CD4-positive, alpha-beta T cell treated with Interferon alpha-2 for 1 hour (primary cell): Measurements from ENCODE around the gene KCNMA1.
"Not testable (repeated sequence)": the region's sequence is repeated elsewhere in the genome, so short reads cannot be mapped to it uniquely, and the experiment has no call there.

Source experiments
- DNase-seq, 2 donors: peaks; one replicate each; pipeline ENCODE4 v3.0.0-alpha.2; 2020 to 2022

KCNMA1 gene

GRCh38 chr10:77661674-77662073, 24.1 kb upstream of the KCNMA1 start:
- no peak for DNase-seq

- no peak for DNase-seq
These were observed 23.5 kb upstream of the KCNMA1 start for GRCh38 chr10:77661100-77661499.

GRCh38 chr10:77659046-77659670, 21.6 kb upstream of the KCNMA1 start:
- DNase-seq, result not testable (repeated sequence)

- DNase-seq, result no peak
These were observed 15.6 kb upstream of the KCNMA1 start for GRCh38 chr10:77653210-77653609.

DNA sequence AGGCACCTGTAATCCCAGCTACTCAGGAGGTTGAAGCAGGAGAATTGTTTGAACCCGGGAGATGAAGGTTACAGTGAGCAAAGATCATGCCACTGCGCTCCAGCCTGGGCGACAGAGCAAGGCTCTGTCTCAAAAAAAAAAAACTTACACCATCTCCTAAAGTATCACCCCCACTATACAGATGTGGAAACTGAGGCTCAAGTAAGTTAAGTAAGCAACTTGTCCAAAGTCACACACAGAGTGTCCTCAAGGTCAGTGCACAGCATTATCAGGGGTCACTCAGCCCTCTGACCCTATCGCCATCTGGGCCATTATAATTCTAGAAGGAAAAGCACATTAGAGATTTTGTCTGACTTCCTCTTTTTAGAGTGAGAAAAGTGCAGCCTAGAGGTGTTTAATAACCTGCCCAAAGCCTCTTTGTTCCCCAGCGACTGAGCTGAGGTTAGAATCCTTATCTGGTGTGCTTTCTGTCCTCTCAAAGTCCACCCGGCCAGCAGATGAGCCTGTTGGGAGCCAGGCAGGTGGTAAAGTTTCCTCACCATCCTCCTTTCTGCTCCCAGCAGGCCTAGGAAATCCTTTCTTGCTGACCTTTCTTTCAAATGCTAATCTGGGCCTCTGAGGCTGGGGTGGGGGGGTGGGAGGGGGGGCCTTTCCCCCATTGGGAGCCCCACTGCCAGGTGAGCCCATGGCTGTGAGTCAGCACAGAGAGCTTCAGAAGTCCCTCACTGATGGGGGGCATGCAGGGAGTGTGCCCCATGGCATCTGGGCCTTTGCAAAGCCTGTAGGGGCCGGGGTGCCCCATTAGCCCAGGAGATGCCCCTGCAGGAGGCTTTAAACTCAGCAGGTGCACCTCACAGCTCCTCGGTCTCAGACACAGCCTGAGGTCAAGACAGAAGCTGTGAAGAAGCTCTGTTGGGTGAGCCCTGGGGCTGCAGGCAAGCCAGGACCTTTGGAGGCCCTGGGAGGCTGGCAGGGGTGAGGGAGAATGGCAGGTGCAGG, 12.0 kb upstream of the KCNMA1 start:
- DNase-seq, result no peak

DNA sequence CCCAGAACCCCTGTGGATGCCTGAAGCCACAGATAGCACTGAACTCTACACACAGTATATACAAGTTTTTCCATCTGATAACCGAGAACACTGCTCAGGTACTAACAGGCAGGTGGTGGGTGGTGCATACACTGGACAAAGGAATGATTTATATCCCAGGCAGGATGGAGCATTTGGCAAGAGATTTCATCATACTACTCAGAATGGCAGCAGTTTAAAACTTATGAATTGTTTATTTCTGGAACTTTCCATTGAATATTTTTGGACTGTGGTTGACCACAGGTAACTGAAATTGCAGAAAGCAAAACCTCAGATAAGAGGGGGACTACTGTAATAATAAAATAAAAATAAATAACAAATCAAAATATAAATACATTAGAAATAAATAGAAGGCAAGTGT, 10.9 kb upstream of the KCNMA1 start:
- DNase-seq, result no peak

DNA sequence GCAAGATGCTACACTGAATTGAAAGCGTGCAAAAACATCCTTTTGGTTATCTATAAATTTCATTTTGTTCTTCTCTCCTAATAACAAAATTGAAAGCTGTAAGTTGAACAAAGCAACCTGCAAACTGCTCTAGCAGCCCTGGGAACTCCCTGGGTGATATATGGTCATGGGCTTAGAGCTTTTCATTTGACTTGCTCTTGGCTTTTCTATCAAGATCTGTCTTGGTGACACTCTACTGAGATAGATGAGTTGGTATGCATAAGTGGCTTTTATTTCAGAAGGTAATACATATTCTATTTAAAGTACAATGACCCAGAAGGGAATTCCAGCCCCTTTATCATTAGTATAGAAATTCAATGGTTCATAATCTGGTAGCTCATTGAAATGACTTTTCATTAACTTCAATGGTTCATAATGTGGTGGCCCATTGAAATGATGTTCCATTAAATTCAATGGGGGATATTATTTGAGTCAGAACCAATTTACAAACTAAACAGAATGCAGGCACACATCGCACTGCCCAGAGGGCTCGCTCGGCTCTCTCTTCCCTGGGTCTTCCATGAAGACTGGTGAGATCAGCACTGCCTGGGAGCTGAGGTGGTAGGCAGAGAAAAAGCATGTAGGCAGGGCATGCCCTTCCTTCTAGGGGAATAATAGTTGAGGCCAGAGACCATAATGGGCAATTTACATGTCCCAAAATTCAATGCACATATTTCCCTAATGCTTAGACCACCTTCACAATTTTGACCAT, 10.1 kb upstream of the KCNMA1 start:
- no peak for DNase-seq

DNA sequence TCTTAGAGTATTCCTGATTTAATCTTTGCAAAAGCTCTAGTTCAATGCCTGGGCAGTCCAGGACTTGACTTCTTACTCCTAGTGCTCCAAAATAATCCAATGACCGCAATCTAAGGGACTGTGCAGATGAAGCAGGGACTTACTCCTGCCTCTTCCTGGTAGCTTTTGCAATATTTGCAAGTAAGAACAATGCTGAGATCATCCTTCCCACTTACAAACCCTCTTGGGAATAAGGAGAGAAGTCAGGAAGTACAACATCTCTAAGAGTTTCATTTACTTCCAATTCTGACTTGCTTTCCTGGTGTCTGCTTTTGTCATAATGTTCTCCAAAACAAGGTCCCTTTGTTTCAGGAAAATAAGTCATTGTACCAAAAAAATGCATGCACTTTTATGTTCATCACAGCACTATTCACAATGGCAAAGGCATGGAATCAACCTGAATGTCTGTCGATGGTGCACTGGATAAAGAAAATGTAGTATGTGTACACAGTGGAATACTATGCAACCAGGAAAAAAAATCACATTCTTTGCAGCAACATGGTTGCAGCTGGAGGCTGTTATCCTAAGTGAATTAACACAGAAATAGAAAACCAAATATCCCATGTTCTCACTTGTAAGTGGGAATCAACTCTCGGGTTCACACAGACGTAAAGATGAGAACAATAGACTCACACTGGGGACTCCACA, 7.1 kb upstream of the KCNMA1 start:
- DNase-seq, result no peak

DNA sequence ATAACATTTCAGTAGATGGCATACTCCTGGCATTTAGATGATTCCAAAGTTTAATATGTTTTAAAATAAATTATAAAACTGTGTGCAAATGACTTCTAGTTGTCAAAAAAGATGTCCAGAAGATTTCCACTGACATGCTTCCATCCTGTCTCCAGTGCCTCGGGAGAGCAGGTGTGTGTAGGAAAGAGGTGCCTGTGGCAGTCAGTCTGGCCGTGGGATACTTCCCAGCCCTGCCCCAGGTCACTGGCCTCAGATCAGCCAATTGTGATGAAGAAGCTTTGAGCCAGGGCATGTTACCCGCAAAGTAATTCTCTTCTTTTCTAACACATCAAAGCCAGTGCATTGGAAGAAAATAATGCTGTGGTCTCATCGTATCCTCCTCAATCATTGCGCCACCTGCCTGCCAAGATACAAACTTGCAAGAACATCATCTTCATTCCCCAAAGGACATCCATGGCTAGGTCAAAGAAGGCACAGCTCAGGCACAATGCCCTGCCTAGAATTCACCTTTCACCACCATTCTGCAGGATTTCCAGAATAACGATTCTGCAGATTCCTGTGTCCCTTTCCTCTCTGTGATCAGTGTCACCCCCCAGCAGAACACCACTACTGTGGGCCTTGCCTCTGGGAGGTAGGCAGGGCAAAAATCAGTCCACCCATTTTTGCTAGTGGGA, 6.3 kb upstream of the KCNMA1 start:
- DNase-seq, result peak in 1 of 2 donors; percentile 15

GRCh38 chr10:77641788-77642397, 4.3 kb upstream of the KCNMA1 start:
- DNase-seq, result peak; percentile 34 to 53

DNA sequence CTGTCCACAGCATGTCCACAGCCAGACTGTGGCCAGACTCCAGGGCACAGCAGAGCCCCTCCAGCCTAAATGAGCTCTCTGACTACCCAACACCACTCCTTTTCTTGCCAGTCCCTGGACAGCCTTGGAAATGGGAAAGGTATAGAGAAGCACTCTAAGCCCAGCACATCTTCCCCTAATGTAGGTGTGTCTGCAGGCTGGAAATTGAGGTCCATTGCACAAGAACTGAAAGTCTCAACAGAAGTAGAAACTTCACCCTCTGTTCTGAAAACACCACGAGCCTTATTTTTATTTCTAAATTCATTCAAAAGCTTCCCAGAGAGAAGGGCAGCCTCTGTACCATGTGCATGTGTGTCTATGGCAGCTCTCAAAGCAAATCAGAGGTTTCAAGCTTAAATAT, 3.7 kb upstream of the KCNMA1 start:
- no peak for DNase-seq

- no peak for DNase-seq
These were observed 2.6 kb upstream of the KCNMA1 start for GRCh38 chr10:77640167-77640566.

- no peak for DNase-seq
These were observed 2.1 kb upstream of the KCNMA1 start for GRCh38 chr10:77639756-77640155.

DNA sequence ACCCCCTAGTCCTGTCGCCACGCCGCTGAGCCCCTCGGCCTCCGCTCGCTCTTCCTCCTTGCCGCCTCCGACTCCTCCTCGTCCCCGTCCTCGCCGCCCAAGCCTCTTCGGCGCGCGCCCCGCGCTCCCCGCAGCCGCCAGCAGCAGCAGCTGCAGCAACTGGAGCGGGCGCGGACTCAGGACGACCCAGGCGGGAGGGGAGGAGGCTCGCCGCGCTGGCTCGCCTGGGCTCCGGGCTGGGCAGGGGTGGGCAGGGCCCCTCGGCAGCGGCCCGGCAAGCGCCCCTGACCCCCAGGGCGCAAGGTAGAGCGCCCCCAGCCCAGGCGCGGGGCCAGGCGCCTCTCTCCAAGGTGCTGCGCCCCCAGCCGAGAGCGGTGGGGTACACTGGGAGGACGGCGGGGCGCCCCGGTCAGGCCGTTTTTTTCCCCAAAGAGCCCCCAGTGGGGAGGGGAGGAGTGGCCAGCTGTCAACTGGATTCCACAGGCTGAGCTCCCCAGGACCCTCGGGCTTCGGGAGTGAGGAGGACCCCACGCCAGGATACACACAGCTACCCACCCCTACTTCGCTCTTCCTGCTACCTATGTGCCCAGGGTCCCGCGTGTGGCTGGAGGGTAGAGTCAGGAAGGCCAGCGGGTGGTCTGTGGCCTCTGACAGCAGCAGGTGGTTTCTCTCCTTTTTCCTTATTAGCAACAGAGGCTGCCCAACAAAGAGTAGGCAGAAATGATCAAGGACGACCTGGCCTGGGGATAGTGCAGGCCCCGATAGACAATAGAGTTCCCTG, 903 bp upstream of the KCNMA1 start:
- DNase-seq, result no peak

DNA sequence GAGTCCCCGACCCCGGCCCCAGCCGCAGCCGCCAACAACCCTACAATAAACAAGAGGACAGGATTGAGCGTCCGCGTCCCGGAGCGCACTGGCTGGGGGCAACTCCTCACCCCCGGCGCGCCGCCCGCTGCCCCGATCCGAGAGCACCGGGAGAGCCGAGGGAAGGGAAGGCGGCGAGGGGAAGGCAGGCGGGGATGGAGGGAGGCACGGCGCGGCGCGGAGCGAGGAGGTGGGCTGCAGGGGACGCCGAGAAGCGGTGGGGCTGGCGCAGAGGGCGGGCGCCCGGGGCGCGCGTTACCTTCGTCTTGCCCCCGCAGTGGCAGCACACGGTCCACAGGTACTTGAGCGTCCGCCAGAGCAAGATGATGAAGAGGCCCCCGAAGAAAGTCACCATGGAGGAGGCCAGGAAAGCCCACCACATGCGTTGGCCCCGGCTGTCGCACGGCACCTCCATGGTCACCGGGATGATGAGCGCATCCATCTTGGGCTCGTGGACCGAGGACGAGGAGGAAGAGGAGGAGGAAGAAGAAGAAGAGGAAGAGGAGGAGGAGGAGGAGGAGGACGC, 559 bp downstream of the KCNMA1 start:
- DNase-seq, result no peak

GRCh38 chr10:77636282-77636966, 1.2 kb downstream of the KCNMA1 start:
- no peak for DNase-seq

DNA sequence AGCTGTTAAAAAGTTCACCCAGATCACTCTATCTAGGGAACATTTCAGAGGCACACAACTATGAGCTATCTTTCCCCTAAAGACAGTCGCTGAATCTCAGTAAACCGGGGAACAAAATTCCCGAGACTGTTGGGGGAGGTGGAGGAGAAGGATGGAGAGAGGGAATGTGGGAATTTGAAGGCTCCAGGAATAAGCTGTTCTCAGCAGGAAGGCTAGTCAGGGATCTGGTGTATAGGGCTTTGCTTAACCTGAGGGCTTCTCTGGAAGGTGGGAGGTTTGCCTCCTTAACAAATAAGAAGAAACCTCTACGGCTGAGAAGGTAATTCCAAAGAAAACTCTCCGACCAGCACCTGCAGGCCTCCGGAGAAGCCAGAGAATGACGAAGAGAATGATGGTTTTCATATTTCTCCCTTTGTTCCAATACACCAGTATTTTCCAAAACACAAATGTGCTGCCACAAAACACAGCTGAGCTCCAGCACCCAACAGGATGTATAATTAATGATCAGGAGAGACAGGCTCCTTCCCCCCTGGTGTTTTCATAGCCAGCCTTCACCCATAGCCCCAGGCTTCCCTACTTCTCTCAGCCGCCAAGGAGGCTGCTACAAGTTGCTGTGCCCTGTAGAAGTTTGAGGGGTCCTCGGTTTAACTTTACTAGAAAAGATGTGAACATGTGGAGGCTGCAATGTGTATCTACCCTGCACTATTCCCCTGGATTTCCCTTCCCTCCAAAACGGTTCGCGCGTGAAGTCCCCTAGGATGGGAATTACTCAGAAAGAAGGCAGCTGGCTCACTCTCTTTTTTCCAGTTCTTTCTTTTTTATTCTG, 2.0 kb downstream of the KCNMA1 start:
- DNase-seq, result no peak

DNA sequence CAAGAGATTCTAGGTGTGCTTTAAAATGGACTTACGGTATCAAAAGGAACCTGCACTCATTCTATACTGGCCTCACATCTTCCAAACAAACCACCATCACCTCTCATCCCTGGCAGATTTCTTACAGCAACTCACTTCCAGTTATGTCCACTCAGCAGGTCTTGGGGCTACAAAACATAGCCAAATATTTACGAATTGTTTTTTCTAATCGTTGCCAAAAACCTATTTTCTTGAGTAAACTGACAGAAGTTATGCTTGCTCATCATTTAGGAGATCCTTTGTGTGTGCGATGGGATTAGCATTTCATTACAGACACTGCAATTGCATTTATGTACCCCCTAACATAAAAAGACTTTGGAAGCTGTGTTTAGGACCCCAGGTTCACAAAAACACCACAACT, 2.7 kb downstream of the KCNMA1 start:
- no peak for DNase-seq

GRCh38 chr10:77633376-77633775, 4.2 kb downstream of the KCNMA1 start:
- no peak for DNase-seq
